MG63 (cell line): ENCODE data around the gene TRABD2B. TPM values are rescaled to one million over a fixed set of nuclear protein-coding genes. Genes with fewer than 3 reads are reported as not detected.

Experiments used
- DNase-seq: peaks from one replicate; pipeline ENCODE4 v3.0.0-alpha.2; 2020
- H3K27me3 ChIP-seq: fragments of 250-450 bp; sonication (Bioruptor Pico); 2 replicates; pipeline ENCODE4 v1.5.1; 2020; ENCODE audit warnings: mild to moderate bottlenecking, moderate library complexity
- H3K36me3 ChIP-seq: fragments of 250-450 bp; sonication (Bioruptor Pico); 2 replicates; pipeline ENCODE4 v1.5.1; 2020; ENCODE audit warnings: mild to moderate bottlenecking, moderate library complexity
- H3K4me3 ChIP-seq: fragments of 250-450 bp; sonication (Bioruptor Pico); 2 replicates; pipeline ENCODE4 v1.5.1; 2020; ENCODE audit warnings: mild to moderate bottlenecking, moderate library complexity
- H3K9me3 ChIP-seq: fragments of 250-450 bp; sonication (Bioruptor Pico); 2 replicates; pipeline ENCODE4 v1.5.1; 2020; ENCODE audit warnings: mild to moderate bottlenecking, moderate library complexity
- total RNA-seq: library from RNA; depleted of rRNA; stranded (reverse); fragments of >200 nt; shearing (Covaris generic); gene quantifications from 2 replicates; pipeline ENCODE4 v1.2.3, GENCODE V29; 2014; ENCODE audit warnings: low replicate concordance

The TRABD2B gene
- total RNA-seq, 1 experiment from 2014 or later: 1.7 TPM

DNA sequence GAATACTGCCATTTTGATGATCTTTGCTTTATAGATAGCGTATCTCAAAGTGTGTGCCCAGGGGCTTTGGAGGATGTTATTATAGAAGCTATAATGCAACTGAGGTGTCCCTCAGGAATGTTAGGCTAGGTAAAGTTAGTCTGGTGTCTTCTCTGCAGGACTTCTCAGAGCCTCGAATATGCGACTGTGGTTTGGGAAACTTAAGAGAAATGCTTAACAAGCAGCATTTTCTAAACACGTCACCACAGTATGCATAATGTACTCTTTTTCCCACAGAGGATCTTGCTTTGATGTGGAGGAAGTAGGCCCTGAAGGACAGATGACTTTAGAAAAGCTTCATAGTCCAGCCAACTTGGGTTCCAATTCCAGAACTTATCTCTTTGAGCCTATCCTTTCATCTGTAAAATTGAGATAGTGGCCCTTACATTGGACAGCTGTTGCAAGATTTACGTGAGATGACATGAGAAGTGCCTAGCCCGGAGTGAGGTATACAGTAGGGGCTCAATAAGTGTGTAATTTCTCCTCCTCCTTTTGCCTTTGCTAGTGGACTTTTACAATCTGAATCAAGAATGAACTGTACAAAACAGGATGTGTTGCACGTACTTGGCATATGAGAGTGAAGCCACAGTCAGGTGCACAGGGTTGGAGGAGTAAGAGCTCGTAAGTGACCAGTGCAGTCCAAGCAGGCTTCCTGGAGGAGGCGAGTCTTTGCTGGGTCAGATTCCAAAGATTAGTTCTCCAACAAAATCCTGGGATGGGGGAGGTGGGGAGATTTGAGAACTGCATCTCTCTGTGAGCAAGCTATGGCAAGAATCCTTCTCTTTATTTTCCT is 29.7 kb upstream of the TRABD2B start:
- DNase-seq: no peak
- Histone ChIP-seq H3K9me3 (no peaks in the 10 kb centered on the region), H3K4me3 (no peak overlapping the region), H3K36me3 (no peaks in the 10 kb centered on the region), H3K27me3 (no peaks in the 10 kb centered on the region)

DNA sequence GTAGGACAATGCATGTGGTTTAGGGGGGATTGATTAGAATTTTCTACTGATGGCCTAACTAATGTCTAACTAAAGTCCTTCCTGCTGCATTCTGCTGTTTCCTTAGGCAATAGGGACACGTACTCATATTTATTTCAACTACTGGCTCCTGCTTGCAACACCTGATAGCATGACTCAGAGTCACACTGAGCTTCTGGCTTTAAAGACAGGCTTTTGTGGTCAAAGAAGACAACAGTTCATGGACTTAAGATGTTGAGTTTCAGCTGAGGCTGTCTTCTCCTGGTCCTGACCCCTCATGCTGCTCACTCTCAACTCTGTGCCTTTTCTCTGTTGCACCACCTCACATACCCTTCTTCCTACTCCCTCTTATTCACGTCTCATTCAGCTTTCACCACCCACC is 29.1 kb upstream of the TRABD2B start:
- peak; percentile 20 for DNase-seq
- H3K4me3 ChIP-seq: no peak overlapping the region

DNA sequence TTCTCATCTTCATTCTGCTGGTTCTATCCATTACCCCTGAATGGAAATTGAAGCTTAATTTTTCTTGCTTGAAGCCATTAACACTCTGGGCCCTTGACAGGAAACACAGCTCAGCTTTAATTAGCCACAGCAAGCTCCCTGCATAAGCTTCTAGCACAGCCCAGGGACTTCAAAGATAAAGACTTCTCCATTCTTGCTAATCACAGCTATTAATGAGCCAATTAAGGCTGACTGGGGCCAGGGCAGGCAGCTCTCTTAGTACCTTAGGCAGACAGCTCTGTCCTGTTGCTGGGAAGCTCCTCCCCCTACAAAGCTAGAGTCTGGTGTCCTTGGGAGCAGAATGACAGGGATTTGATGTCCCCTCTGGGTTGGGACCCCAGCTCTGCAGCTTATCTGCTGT is 27.9 kb upstream of the TRABD2B start:
- no peaks in the 10 kb centered on the region for H3K9me3 ChIP-seq
- no peaks in the 10 kb centered on the region for H3K36me3 ChIP-seq
- no peak for DNase-seq
- H3K4me3 ChIP-seq: no peak overlapping the region
- no peaks in the 10 kb centered on the region for H3K27me3 ChIP-seq

More for the DNA sequence above, 29.1 kb upstream of the TRABD2B start:
- no peaks in the 10 kb centered on the region for H3K36me3 ChIP-seq
- no peaks in the 10 kb centered on the region for H3K27me3 ChIP-seq
- no peaks in the 10 kb centered on the region for H3K9me3 ChIP-seq

DNA sequence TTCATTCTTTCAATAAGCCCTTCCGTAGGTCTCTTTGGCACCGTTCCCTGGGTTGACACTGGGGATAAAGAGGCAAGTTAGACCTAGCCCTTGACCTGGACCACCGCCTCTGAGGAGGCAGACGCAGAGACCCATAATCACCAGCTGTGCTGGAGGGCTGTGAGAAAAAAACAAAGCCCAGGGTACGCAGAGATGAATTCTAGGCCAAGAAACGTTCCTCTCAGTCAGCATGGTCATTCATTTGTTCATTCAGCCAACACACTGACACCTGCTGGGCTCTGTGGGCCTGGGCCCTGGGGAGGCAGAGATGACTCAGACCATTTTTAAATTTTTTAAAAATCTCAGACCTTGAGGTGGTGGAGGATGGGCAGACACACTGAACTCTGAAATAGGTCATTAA is 26.3 kb upstream of the TRABD2B start:
- no peaks in the 10 kb centered on the region for H3K27me3 ChIP-seq
- peak; percentile 26 for DNase-seq
- no peaks in the 10 kb centered on the region for H3K36me3 ChIP-seq
- H3K4me3 ChIP-seq: no peak overlapping the region
- H3K9me3 ChIP-seq: no peaks in the 10 kb centered on the region

DNA sequence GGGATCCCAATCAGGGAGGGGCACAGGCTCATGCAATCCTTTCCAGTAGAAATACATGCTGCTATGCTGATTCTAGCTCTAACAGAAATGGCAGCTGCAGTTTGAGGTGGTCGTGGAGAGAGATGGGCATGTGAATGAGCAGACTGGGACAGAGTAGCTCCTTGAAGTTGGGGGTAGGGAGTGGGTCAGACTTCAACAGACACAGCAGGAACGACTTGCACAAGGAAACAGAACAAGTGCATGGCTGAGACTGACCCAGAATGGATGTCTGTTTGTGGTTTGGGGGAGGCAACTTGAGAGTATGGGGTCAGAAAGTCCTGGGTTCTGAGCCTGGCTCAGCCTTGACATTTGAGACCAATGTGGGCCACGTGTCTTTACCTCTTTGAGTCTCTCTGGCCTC is 25.1 kb upstream of the TRABD2B start:
- H3K4me3 ChIP-seq: no peak overlapping the region

DNA sequence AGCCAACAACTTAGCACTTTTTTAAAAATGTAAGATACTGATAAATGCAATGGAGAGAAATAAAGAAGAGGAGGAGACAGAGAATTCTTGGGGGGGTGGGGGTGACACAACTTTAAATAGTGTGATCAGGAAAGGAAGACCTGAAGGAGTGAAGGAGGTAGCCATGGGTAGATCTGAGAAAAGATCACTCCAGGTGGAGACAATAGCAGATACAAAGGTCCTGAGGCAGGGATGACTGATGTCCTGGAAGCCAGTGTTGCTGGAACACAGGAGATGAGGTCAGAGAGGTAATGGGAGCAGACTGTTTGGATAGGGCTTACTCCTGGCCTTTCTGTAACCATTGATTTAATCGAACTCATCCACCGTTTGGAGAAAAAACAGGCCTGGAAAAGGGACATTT is 24.6 kb upstream of the TRABD2B start:
- Histone ChIP-seq H3K9me3 (no peaks in the 10 kb centered on the region), H3K36me3 (no peaks in the 10 kb centered on the region), H3K27me3 (no peaks in the 10 kb centered on the region), H3K4me3 (no peak overlapping the region)
- no peak for DNase-seq

More for the DNA sequence above, 25.1 kb upstream of the TRABD2B start:
- DNase-seq: no peak
- Histone ChIP-seq H3K9me3 (no peaks in the 10 kb centered on the region), H3K36me3 (no peaks in the 10 kb centered on the region), H3K27me3 (no peaks in the 10 kb centered on the region)

DNA sequence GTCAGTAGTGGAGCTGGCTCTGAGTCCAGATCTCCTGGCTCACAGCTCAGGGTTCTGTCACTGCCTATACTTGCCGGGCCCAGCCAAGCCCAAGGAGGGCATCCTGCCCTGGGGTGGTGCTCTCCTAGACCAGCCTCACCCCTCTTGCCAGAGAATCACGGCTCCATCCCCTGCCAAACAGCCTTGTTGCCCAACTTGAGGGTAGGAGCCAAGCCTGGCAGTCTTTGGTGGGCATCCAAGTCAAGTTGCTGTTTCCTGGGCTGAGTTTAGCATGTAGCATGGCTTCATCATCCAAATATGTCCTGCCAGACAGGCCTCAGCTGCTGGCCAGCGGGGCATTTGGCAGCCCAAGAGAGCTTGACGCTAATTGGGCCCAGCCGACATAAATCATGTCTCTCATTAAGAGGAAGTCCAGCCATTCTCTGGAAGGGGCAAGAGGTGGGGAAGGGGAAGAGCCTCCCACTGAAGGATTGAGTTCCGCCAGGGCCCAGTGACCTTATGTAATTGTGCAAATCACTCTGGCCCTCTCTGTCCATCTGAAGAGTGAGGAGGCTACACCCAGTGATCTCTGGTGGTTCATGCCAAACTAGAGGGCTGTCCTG is 22.6 kb upstream of the TRABD2B start:
- DNase-seq: peak; percentile 99
- H3K27me3 ChIP-seq: no peaks in the 10 kb centered on the region
- H3K36me3 ChIP-seq: no peaks in the 10 kb centered on the region

DNA sequence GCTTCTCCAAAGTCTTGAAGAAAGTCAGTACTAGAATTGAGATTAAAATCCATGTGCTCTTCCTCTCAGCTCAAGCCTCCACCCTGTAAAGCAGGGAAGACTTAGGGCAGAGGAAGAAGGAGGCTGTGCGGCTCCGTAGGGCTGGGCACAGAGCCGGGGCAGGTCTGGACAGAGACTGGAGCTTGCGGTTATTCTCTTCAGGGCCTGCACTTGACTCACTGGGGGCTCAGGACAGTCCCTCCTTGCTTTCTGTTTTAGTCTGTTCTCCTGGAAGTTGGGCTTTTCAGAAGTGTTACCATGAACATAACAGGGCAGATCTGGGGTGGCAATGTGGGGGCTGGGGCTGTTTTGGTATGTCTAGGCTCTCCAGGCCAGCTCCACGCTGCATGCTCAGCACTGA is 21.6 kb upstream of the TRABD2B start:
- Histone ChIP-seq H3K9me3 (no peaks in the 10 kb centered on the region), H3K4me3 (no peak overlapping the region), H3K36me3 (no peaks in the 10 kb centered on the region), H3K27me3 (no peaks in the 10 kb centered on the region)
- DNase-seq: peak; percentile 74

More for the DNA sequence above, 22.6 kb upstream of the TRABD2B start:
- H3K4me3 ChIP-seq: no peak overlapping the region
- no peaks in the 10 kb centered on the region for H3K9me3 ChIP-seq

DNA sequence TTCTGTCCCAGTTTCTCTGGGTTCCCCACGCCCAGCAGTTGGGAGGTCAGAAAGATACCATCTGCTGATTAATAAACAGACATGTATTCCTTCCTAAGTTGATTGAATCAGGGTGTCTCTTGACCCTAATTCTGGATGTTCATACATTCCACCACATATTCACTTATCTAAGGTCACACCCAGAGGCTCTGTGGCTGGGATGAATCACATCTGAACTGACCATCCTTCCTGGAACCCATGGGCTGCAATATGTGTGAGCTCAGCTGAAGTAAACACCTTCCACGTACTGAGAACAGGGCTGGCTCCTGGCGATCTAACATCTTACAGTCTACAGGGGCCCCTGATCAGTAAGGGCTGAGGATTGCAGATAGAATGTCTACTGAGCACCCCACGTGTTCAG is 20.5 kb upstream of the TRABD2B start:
- H3K27me3 ChIP-seq: peaks cover 3% of the 10 kb centered on the region; the same call in 1 of the 2 replicates
- H3K36me3 ChIP-seq: no peaks in the 10 kb centered on the region
- H3K4me3 ChIP-seq: no peak overlapping the region
- DNase-seq: peak; percentile 72
- no peaks in the 10 kb centered on the region for H3K9me3 ChIP-seq

DNA sequence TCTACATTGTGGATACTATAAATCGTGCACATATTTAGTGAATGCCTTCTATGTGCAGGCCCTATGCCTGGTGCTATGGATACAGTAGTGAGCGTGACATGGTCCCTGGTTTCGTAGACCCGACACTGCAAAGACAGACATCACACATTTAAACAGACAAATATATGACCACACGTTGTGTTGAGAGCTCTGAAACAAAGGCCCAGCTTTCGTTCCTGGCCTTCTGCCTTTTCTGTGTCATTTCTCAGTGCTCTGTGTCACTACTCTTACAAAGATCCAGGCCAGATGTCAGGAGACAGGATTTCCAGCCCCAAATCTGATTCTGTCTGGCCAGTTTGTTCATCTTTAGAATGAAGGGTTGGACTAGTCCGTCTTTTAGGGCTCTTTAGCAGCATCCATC is 19.3 kb upstream of the TRABD2B start:
- H3K36me3 ChIP-seq: no peaks in the 10 kb centered on the region
- no peak for DNase-seq

DNA sequence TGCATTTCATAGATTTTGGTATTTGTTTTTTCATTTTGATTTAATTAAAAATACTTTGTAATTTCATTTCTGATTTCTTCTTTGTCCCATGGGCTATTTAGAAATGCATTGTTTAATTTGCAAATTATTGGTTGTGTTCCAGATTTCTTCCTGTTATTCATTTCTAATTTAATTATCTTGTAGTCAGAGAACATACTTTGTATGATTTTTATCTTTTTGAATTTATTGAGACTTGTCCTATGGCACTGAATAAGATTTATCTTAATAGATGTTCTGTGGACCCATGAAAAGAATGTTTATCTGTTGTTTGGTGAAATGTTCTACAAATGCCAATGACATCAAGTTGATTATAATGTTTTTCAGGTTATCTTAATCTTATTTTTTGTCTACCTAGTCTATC is 16.1 kb upstream of the TRABD2B start:
- H3K27me3 ChIP-seq: peaks cover 3% of the 10 kb centered on the region; the same call in 1 of the 2 replicates
- H3K36me3 ChIP-seq: no peaks in the 10 kb centered on the region
- no peak overlapping the region for H3K4me3 ChIP-seq
- DNase-seq: no peak
- H3K9me3 ChIP-seq: no peaks in the 10 kb centered on the region

More for the DNA sequence above, 19.3 kb upstream of the TRABD2B start:
- H3K27me3 ChIP-seq: peaks cover 3% of the 10 kb centered on the region; the same call in 1 of the 2 replicates
- H3K9me3 ChIP-seq: no peaks in the 10 kb centered on the region
- H3K4me3 ChIP-seq: no peak overlapping the region

DNA sequence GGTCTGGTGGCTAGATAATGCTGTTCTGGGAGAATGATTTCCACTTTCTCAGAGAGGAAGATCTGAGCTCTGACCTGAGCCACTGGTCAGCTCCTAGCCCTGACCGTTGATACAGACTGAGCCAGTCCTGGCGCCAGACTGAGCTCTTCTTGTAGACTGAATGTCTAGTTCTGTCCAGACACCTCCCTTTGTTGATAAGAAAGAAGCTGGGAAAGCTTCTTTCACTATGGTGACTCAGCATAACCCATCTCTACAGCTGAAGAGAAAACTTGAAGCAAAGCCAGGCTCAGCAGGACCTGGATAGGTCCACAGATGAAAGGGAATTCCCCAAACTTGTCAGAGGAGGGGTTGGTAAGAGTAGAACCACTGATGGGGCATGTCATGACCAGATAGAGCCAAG is 9.9 kb upstream of the TRABD2B start:
- no peaks in the 10 kb centered on the region for H3K27me3 ChIP-seq
- no peaks in the 10 kb centered on the region for H3K9me3 ChIP-seq
- peak; percentile 76 for DNase-seq

DNA sequence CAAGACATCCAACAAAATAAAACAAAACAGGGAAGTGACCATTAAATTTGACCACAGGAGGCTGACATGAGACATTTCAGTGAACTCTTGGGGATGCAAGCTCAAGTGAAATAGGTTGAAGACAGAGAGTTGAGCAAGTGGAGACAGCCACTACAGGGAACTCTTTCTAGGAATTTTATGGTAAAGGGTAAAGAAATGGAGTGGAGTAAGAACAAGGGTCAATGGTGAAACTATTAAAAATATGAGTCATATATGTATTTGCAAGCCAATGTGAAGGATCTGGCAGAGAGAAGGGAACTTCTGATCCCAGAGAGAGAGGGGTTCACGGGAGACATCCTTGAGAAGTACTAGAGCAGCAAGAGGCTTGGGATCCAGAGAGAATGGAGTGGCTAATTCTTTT is 9.1 kb upstream of the TRABD2B start:
- DNase-seq: peak; percentile 43

More for the DNA sequence above, 9.9 kb upstream of the TRABD2B start:
- H3K36me3 ChIP-seq: no peaks in the 10 kb centered on the region
- H3K4me3 ChIP-seq: no peak overlapping the region

DNA sequence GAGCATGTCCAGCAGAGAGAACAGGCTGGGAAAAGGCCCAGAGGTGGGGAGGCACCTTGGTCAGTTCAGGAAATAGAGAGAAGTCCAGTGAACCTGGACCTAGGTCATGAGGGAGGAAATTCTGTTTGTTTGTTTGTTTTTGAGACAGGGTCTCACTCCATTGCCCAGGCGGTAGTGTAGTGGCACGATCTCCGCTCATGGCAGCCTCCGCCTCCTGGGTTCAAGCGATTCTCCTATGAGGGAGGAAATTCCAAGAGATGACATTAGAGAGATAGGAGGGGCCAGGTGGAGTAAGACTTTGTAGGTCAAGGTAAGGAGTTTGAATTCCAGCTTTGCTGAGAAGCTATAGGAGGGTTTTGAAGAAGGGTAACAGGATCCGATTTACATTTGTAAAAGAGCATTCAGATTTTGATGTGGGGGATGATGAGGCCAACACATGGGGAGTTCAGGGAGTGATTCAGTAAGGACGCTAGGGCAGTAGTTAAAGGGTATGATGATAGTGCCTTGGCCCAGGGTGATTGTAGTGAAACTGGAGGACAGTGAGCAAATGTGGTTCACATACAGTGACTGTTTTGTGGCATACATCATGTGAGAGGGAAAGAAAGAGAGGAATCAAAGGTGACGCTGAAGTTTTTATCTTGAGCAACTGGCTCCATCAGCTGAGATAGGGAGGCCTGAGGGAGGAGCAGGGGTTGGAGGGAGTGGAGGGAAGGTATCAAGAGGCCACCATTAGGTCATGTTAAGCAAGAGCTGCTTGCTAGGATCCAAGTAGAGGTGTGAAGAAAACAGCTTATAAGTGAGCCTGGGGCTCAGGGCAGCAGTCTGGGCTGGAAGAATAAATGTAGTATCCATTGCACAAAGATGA is 8.3 kb upstream of the TRABD2B start:
- Histone ChIP-seq H3K4me3 (no peak overlapping the region), H3K36me3 (no peaks in the 10 kb centered on the region), H3K27me3 (no peaks in the 10 kb centered on the region), H3K9me3 (no peaks in the 10 kb centered on the region)
- DNase-seq: no peak

More for the DNA sequence above, 9.1 kb upstream of the TRABD2B start:
- H3K36me3 ChIP-seq: no peaks in the 10 kb centered on the region
- H3K4me3 ChIP-seq: no peak overlapping the region
- H3K9me3 ChIP-seq: no peaks in the 10 kb centered on the region
- H3K27me3 ChIP-seq: no peaks in the 10 kb centered on the region

DNA sequence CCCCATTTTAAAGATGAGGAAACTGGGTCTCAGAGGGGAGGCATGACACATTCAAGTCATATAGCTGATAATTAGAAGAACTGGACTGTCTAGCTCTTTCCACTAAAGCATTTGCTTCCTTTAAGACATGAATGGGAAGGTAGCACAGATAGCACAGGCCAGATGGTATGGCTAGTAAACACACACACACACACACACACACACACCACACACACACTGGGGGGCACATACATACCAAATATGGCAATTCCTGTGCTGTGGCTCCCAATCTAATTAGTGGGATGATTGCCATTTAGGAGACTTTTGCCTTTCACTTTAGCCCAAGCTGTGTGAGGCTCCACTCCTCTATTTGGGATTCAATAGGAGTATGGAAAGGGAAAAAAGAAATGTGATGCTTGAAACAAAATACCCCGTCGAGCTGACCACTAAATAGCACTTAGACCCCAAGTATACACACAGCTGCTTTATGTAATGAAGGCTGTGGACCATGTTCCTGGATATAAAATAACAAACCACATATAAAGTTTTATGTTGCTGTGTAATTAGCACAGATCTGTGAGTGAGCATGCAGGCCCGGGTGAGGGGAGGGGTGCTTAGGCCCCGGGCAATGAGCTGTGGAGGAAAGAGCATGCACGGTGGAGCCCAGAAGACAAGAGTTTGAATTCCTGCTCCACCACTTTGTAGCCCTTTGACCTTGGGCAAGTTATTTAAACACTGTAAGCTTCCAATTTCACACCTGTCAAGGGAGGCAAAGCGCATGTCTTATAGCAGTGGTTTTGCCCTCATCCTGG is 6.8 kb upstream of the TRABD2B start:
- Histone ChIP-seq H3K9me3 (no peaks in the 10 kb centered on the region), H3K4me3 (no peak overlapping the region)
- no peak for DNase-seq

DNA sequence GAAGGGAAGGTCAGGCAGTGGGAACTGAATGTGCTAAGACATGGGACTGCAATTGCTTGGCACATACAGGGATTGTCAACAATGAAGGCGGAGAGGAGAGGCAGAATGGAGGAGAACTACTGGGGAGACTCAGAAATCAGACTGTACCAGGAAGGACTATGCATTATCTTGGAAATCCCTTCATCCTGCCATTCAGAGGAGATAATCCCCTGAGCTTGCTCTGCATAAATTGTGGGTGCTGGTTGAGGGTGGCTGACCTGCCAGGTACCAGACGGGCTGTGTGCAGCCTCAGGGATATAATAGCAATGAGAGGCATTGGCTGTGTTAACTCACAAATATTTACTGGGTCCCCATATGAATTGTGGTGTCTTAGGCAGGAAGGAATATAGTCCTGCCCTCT is 5.0 kb upstream of the TRABD2B start:
- Histone ChIP-seq H3K4me3 (no peak overlapping the region), H3K9me3 (no peaks in the 10 kb centered on the region), H3K27me3 (0 out of 2 replicates have a peak, but pooled peaks cover 2% of the 10 kb centered on the region), H3K36me3 (no peaks in the 10 kb centered on the region)
- no peak for DNase-seq

More for the DNA sequence above, 6.8 kb upstream of the TRABD2B start:
- H3K36me3 ChIP-seq: no peaks in the 10 kb centered on the region
- H3K27me3 ChIP-seq: no peaks in the 10 kb centered on the region
